ENCODE results near the gene PALLD. TPM values are rescaled to one million over a fixed set of nuclear protein-coding genes. Genes with fewer than 3 reads are reported as not detected.

PALLD gene
- total RNA-seq, 1 experiment from 2014 or later: 18.3 TPM

GRCh38 chr4:168724243-168724642, 227.4 kb downstream of the PALLD start:
- no peak for DNase-seq
- H3K4me2 ChIP-seq (ENCODE audit: insufficient read depth, insufficient read length, low read length): no peak overlapping the region
- H4K91ac ChIP-seq (ENCODE audit: insufficient read length, low read depth, low read length): no peak overlapping the region
- no peak overlapping the region for H3K4ac ChIP-seq (ENCODE audit: low read depth, low read length)
- Mint-ChIP-seq H3K27ac (no peak overlapping the region), H3K27me3 (ENCODE audit: low read depth) (no peaks in the 10 kb centered on the region; the same call in 1 of the 2 replicates), H3K9me3 (peaks cover 9 to 15% of the 10 kb centered on the region in 2 experiments; a peak in 4 of 5 replicates), H3K4me1 (peaks cover 13 to 15% of the 10 kb centered on the region in 2 experiments), H3K36me3 (ENCODE audit: insufficient read depth in 1 of 3, low read depth in 3 of 3) (peaks cover 2 to 22% (median 6%) of the 10 kb centered on the region in 3 experiments; a peak in 4 of 7 replicates), H3K4me3 (no peak overlapping the region)
- H4K20me1 ChIP-seq (ENCODE audit: control insufficient read depth, insufficient read depth, insufficient read length): no peaks in the 10 kb centered on the region
- H2BK12ac ChIP-seq (ENCODE audit: insufficient read length, low read depth, low read length): no peak overlapping the region
- H3K23me2 ChIP-seq (ENCODE audit: insufficient read length, low read depth, low read length, poor library complexity, severe bottlenecking): no peaks in the 10 kb centered on the region
- H4K5ac ChIP-seq (ENCODE audit: insufficient read length, low read depth, low read length): no peak overlapping the region
- H3T11ph ChIP-seq (ENCODE audit: low read length): no peak overlapping the region
- no peak overlapping the region for H2AK5ac ChIP-seq (ENCODE audit: insufficient read length, low read length)
- H3K9me3 ChIP-seq (ENCODE audit: control insufficient read depth, low read depth, low read length): no peaks in the 10 kb centered on the region
- no peaks in the 10 kb centered on the region for H3K79me1 ChIP-seq (ENCODE audit: insufficient read depth, low read depth, low read length, poor library complexity, severe bottlenecking)
- no peak overlapping the region for H3K23ac ChIP-seq (ENCODE audit: insufficient read length, low read depth, low read length)
- no peak overlapping the region for H2BK20ac ChIP-seq (ENCODE audit: low read depth, low read length, poor library complexity, severe bottlenecking)
- no peaks in the 10 kb centered on the region for H3K79me2 ChIP-seq (ENCODE audit: insufficient read depth, low read length)
- no peak overlapping the region for H2AFZ ChIP-seq (ENCODE audit: low read length)
- no peak overlapping the region for H4K8ac ChIP-seq (replicated peaks; ENCODE audit: insufficient read length, low read depth, low read length)
- H2BK120ac ChIP-seq (ENCODE audit: low read depth, low read length, poor library complexity, severe bottlenecking): no peak overlapping the region
- H3K4me1 ChIP-seq (ENCODE audit: insufficient read depth, low read length): peaks cover 2% of the 10 kb centered on the region; the same call in 1 of the 2 replicates
- H3K56ac ChIP-seq (ENCODE audit: insufficient read length, low read depth, low read length): no peak overlapping the region
- no peak overlapping the region for H3K27ac ChIP-seq (ENCODE audit: insufficient read length, low read depth, low read length)
- no peak overlapping the region for H3K18ac ChIP-seq (ENCODE audit: insufficient read length, low read depth, low read length)
- no peak overlapping the region for H2BK15ac ChIP-seq (ENCODE audit: low read depth, low read length)
- no peak for TF ChIP-seq CTCF (conservative IDR thresholded peaks at IDR 0.05)
- H3K27me3 ChIP-seq (ENCODE audit: insufficient read depth, low read length): no peaks in the 10 kb centered on the region
- H2BK5ac ChIP-seq (ENCODE audit: insufficient read length, low read length): no peak overlapping the region
- H3K14ac ChIP-seq (ENCODE audit: insufficient read depth, low read length): no peak overlapping the region
- no peak overlapping the region for H3K9ac ChIP-seq (ENCODE audit: extremely low read depth, insufficient read length, low read length)

Data from H9 (cell line).